ENCODE data around the gene AHNAK. TPM values are rescaled to one million over a fixed set of nuclear protein-coding genes. Genes with fewer than 3 reads are reported as not detected.

The AHNAK gene
- polyA plus RNA-seq, 1 experiment: 231 TPM

DNA sequence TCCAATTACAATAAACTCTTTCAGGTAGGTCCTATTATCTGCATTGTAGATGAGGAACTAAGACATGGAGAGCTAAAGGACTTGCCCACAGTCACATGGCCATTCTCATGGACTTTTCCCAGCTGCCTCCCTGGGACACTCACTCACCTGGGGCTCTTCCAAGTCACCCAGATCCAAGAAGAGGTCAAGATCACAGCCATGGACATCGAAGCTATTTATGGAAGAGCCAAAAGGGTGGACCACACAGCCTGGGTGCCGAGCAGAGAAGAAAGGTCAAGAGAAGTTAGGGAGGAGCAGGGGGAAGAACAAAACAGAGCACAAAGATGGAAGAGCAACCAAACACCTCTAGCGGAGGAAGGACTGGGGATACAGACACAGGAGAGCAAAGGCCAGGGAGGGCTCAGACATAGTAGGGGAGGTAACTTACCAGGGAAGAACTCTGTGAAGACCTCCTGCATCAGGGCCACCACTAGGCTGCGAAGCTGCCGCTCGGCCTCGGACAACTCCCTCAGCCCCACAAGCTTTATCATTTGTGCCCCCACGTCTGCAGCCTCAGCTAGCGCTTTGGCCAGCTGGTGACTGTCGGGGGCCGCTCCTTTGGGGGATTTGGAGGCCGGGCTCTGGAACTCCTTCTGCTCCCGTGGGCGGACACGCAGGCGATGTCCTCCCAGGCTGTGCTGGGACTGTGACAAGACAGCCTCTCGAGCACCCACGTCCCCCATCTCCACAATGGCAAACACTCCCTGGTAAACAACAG lies 34.5 kb upstream of the AHNAK start:
- Histone ChIP-seq H3K4me3 (ENCODE audit: low read depth, low read length) (no peak overlapping the region), H3K27me3 (ENCODE audit: control insufficient read depth, insufficient read depth, low read length) (no peaks in the 10 kb centered on the region), H3K9me3 (ENCODE audit: control insufficient read depth, insufficient read depth, low read length) (no peaks in the 10 kb centered on the region), H3K27ac (ENCODE audit: low read depth, low read length) (no peak overlapping the region)
- TF ChIP-seq, protein P1, sequence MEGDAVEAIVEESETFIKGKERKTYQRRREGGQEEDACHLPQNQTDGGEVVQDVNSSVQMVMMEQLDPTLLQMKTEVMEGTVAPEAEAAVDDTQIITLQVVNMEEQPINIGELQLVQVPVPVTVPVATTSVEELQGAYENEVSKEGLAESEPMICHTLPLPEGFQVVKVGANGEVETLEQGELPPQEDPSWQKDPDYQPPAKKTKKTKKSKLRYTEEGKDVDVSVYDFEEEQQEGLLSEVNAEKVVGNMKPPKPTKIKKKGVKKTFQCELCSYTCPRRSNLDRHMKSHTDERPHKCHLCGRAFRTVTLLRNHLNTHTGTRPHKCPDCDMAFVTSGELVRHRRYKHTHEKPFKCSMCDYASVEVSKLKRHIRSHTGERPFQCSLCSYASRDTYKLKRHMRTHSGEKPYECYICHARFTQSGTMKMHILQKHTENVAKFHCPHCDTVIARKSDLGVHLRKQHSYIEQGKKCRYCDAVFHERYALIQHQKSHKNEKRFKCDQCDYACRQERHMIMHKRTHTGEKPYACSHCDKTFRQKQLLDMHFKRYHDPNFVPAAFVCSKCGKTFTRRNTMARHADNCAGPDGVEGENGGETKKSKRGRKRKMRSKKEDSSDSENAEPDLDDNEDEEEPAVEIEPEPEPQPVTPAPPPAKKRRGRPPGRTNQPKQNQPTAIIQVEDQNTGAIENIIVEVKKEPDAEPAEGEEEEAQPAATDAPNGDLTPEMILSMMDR (IDR thresholded peaks at IDR 0.05; ENCODE audit: low read depth, low read length): no peak
- DNase-seq (ENCODE audit: low read depth, low spot score): no peak
- POLR2A ChIA-PET: interaction anchor here (2.0 kb wide), 1 partner anchor 10 kb away, joined by 6 read pairs; the partner anchor contains the start of gene TUT1
- CTCF ChIA-PET: no interaction called here

- Histone ChIP-seq H3K9me3 (ENCODE audit: control insufficient read depth, insufficient read depth, low read length) (no peaks in the 10 kb centered on the region; the same call in 1 of the 2 replicates), H3K4me3 (ENCODE audit: low read depth, low read length) (no peak overlapping the region), H3K27me3 (ENCODE audit: control insufficient read depth, insufficient read depth, low read length) (no peaks in the 10 kb centered on the region), H3K27ac (ENCODE audit: low read depth, low read length) (no peak overlapping the region)
- no peak for DNase-seq (ENCODE audit: low read depth, low spot score)
- CTCF ChIA-PET: interaction anchor here (0.6 kb wide), 1 partner anchor 15 kb away, joined by 6 read pairs; no protein-coding TSS in a partner anchor
- POLR2A ChIA-PET: interaction anchor here (0.7 to 1.3 kb wide), 2 partner anchors 12 to 111 kb away, joined by 3 to 7 read pairs; partner anchors contain the start of gene TUT1
- TF ChIP-seq, protein P1 (IDR thresholded peaks at IDR 0.05; ENCODE audit: low read depth, low read length): no peak
Observed at GRCh38 chr11:62579252-62579651, 32.6 kb upstream of the AHNAK start.

DNA sequence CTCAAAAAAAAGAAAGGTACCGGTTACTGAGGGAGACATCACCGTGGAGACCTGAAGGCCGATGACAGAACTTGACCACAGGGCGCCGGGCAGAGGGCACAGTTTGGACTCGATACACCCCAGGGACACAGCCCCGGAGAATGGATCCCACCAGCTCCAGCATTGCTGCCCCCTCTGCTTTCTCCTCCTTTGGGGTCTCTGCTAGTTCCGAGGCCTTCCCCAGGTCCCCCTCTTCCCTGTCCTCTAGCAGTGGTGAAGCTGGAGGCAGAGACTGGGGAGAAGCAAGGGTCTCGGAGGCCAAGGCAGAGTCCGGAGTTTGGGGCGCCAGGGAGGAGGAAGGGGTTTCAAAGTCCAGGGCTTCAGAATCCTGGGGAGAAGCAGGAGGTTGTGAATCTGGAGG lies 31.9 kb upstream of the AHNAK start:
- TF ChIP-seq, protein P1 (IDR thresholded peaks at IDR 0.05; ENCODE audit: low read depth, low read length): no peak
- ChIA-PET POLR2A (interaction anchor here (1.3 kb wide), 1 partner anchor 13 kb away, joined by 7 read pairs; the partner anchor contains the start of gene TUT1), CTCF (interaction anchor here (1.5 kb wide), 1 partner anchor 102 kb away, joined by 3 read pairs; no protein-coding TSS in a partner anchor)
- no peak for DNase-seq (ENCODE audit: low read depth, low spot score)
- no peaks in the 10 kb centered on the region; the same call in 1 of the 2 replicates for H3K9me3 ChIP-seq (ENCODE audit: control insufficient read depth, insufficient read depth, low read length)
- H3K4me3 ChIP-seq (ENCODE audit: low read depth, low read length): no peak overlapping the region
- H3K27ac ChIP-seq (ENCODE audit: low read depth, low read length): no peak overlapping the region
- no peaks in the 10 kb centered on the region for H3K27me3 ChIP-seq (ENCODE audit: control insufficient read depth, insufficient read depth, low read length)

- ChIA-PET POLR2A (no interaction called here), CTCF (interaction anchor here (1.5 kb wide), 2 partner anchors 104 to 153 kb away, joined by 3 to 4 read pairs; no protein-coding TSS in a partner anchor)
- no peaks in the 10 kb centered on the region for H3K27me3 ChIP-seq (ENCODE audit: control insufficient read depth, insufficient read depth, low read length)
- no peak overlapping the region for H3K27ac ChIP-seq (ENCODE audit: low read depth, low read length)
- H3K9me3 ChIP-seq (ENCODE audit: control insufficient read depth, insufficient read depth, low read length): no peaks in the 10 kb centered on the region; the same call in 1 of the 2 replicates
- no peak for DNase-seq (ENCODE audit: low read depth, low spot score)
- H3K4me3 ChIP-seq (ENCODE audit: low read depth, low read length): no peak overlapping the region
- TF ChIP-seq, protein P1 (IDR thresholded peaks at IDR 0.05; ENCODE audit: low read depth, low read length): no peak
Observed at GRCh38 chr11:62577046-62577714, 30.6 kb upstream of the AHNAK start.
